Lower leg skin (tissue), 4 donors: ENCODE data around the gene ALDH3B2. TPM values are rescaled to one million over a fixed set of nuclear protein-coding genes. Genes with fewer than 3 reads are reported as not detected.
"Not testable (repeated sequence)": the region's sequence is repeated elsewhere in the genome, so short reads cannot be mapped to it uniquely, and the experiment has no call there.

Experiments used
- DNase-seq, 2 donors: peaks; one replicate each; pipeline ENCODE4 v3.0.0-alpha.2; 2019; ENCODE audit warnings: low spot score in 2 of 2
- H3K4me3 ChIP-seq: fragments of 200-600 bp; sonication (generic); 2 replicates; pipeline ENCODE4 v1.5.1; 2017; ENCODE audit warnings: mild to moderate bottlenecking, low read depth; ENCODE audit not compliant: poor library complexity, severe bottlenecking
- CTCF ChIP-seq, 3 donors: fragments of 450-650 bp; IDR thresholded peaks; one replicate each; pipeline ENCODE4 v1.5.1; 2016; ENCODE audit warnings: antibody characterized with exemption in 3 of 3, mild to moderate bottlenecking in 3 of 3, moderate library complexity in 2 of 3
- POLR2A ChIP-seq, 2 donors: fragments of 450-650 bp; IDR thresholded peaks; one replicate each; pipeline ENCODE4 v1.6.1; 2016 to 2017; ENCODE audit warnings: antibody characterized with exemption in 2 of 2, mild to moderate bottlenecking in 1 of 2, moderate library complexity in 1 of 2
- WGBS, 2 donors: methylation state at CpG; one replicate each; pipeline ENCODE4 v1.1.5; 2018; 5-methylcytosine and 5-hydroxymethylcytosine counted together
- intact Hi-C: fragments of 100-400 bp; cut with DNase I; formaldehyde crosslinking; loops from one replicate; pipeline ENCODE4 v1.15.0; 2023; ENCODE audit warnings: low total_unique reads
- total RNA-seq, 4 donors: library from RNA; depleted of rRNA; stranded (reverse); fragments of >200 nt; gene quantifications; one replicate each; pipeline ENCODE4 v1.1.0, GENCODE V29; 2016

The ALDH3B2 gene
- total RNA-seq, 4 donors from 2014 or later = 127 to 221 (median 170) TPM

DNA sequence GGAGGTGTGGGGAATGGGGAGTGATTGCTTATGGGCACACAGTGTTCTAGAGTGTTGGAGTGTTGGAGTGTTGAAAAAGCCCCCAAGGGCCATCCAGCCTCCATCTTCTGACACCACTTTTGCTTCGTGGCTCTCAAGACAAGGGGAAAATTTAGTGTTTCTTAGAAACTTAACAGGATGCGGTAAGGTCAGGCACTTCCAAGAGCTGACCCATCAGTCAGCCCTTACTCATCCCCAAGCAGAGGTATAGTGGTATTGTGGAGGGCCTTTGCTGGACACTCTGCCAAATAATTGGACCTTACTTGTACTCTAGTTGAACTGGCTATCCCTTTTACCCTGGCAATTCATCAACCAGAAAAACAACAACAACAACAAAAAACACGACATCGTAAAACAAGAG, 14.8 kb upstream of the ALDH3B2 start:
- H3K4me3 ChIP-seq = no peak overlapping the region
- intact Hi-C loops = no loop called here
- no peak for TF ChIP-seq CTCF (IDR thresholded peaks at IDR 0.05)
- TF ChIP-seq POLR2A (IDR thresholded peaks at IDR 0.05) = no peak
- WGBS, 2 donors = 80 to 82% methylated on average over 4 of the region's 4 CpGs
- DNase-seq = no peak

- WGBS, 2 donors = 80 to 83% methylated on average over 2 of the region's 2 CpGs
- intact Hi-C loops = no loop called here
- no peak overlapping the region for H3K4me3 ChIP-seq
- DNase-seq = no peak
- TF ChIP-seq CTCF (IDR thresholded peaks at IDR 0.05) = no peak
- TF ChIP-seq POLR2A (IDR thresholded peaks at IDR 0.05) = no peak
Observed at GRCh38 chr11:67687986-67688385, 13.6 kb upstream of the ALDH3B2 start.

DNA sequence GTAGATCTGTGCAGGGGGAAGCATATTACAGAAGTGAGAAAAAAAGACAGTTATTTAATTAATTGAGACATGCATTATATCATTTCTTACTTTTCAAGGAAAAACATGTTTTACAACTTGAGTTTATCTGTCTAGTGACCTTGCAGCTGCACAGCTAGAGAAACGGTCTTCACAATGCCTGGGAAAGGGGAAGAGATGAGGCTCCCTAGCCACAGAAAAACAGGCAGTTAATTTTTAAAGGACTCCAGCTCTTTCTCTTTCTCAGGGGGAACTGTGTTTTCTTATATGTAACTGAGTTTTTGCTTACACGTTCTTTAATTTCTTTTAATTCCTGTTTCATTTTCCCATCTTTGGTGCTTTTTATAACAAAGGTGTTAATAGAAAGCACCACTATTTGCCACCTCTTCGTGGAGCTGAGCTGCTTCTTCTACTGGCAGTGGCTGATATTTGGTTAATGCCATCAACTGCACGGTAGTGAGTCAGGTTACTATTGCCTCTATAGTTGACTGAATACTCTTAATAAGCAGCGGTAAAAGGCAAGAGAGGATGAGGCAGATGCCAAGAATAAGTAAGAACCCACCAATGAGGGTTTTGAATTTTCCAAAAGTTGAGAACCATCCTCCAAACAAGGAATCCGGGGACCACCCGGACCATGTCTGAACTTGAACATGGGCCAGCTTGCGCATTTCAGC, 11.4 kb upstream of the ALDH3B2 start:
- H3K4me3 ChIP-seq, intact Hi-C loops: not testable (repeated sequence)
- DNase-seq = peak in 1 of 2 donors; percentile 57
- 57 to 58% methylated on average over 8 of the region's 8 CpGs for WGBS, 2 donors

GRCh38 chr11:67682126-67683034, 8.0 kb upstream of the ALDH3B2 start:
- H3K4me3 ChIP-seq, intact Hi-C loops: not testable (repeated sequence)
- DNase-seq = peak in 1 of 2 donors; percentile 82
- 59 to 62% methylated on average over 14 of the region's 14 CpGs for WGBS, 2 donors

DNA sequence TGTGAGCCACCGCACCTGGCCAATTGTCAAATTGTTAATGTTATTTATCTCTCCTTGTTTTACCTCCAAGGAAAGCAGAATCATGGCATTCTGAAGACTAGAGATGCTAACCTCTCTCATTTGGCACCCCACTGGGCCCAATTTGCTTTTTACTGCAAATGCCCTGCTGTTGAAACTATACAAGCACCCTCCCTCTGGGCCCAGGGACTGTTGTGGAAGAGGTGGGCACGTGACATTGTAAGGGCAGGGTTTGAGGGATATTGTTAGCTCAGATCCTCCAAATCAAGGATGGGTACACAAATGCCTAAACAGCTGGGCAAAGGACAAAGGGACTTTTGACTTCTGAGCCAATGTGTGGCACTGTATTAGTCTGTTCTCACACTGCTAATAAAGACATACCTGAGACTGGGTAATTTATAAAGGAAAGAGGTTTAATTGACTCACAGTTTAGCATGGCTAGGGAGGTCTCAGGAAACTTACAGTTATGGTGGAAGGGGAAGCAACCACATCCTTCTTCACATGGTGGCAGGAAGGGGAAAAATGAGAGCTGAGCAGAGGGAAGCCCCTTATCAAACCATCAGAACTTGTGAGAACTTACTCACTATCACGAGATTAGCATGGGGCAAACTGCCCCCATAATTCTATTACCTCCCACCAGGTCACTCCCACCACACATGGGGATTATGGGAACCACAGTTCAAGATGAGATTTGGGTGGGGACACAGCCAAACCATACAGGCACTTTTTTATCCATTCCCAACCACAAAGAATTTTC, 6.5 kb upstream of the ALDH3B2 start:
- intact Hi-C loops = no loop called here
- WGBS, 2 donors = 70 to 73% methylated on average over 3 of the region's 3 CpGs
- no peak for DNase-seq
- TF ChIP-seq CTCF (IDR thresholded peaks at IDR 0.05) = no peak
- no peak for TF ChIP-seq POLR2A (IDR thresholded peaks at IDR 0.05)
- no peak overlapping the region for H3K4me3 ChIP-seq

DNA sequence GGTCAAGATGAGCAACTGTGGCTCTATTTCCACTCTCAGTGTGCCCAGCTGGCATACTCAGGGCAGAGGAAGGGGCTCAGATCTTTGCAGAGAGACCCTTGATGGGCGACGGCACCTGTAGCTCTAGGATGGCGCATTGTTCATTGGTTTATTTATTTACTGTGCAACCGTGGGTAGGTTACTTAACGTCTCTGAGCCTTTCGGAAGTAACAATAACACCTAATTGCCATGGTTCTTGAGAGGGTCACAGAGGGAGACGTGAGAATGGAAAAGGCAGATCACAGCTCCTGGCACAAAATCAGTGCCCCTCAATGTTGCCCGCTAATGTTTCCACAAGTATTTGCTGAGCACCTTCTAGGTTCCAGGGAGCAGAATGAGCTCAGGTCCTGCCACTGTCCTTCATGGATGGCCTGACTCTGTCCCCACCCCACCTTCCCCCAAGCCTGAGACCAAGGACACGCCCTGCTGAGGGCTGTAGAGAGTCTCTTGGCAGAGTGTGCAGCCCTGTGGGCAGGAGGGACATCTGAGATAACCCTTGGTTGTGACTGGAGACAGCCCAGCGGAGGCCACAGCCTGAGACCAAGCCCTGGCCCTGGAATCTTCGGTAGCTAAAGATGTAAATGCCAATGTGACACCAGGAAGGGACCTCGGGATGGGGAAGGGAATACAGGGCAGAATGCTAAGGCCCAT, 780 bp upstream of the ALDH3B2 start:
- TF ChIP-seq POLR2A (IDR thresholded peaks at IDR 0.05) (no peak), CTCF (IDR thresholded peaks at IDR 0.05) (no peak)
- H3K4me3 ChIP-seq = no peak overlapping the region
- intact Hi-C loops = no loop called here
- DNase-seq = peak in 1 of 2 donors; percentile 61
- WGBS, 2 donors = 72 to 74% methylated on average over 12 of the region's 12 CpGs
